ENCODE results near the gene BEST4. TPM values are rescaled to one million over a fixed set of nuclear protein-coding genes. Genes with fewer than 3 reads are reported as not detected.
"Not testable (repeated sequence)": the region's sequence is repeated elsewhere in the genome, so short reads cannot be mapped to it uniquely, and the experiment has no call there.

The BEST4 gene
- total RNA-seq, 6 experiments from 2014 or later: 0.09 to 0.23 (median 0.12) TPM

DNA sequence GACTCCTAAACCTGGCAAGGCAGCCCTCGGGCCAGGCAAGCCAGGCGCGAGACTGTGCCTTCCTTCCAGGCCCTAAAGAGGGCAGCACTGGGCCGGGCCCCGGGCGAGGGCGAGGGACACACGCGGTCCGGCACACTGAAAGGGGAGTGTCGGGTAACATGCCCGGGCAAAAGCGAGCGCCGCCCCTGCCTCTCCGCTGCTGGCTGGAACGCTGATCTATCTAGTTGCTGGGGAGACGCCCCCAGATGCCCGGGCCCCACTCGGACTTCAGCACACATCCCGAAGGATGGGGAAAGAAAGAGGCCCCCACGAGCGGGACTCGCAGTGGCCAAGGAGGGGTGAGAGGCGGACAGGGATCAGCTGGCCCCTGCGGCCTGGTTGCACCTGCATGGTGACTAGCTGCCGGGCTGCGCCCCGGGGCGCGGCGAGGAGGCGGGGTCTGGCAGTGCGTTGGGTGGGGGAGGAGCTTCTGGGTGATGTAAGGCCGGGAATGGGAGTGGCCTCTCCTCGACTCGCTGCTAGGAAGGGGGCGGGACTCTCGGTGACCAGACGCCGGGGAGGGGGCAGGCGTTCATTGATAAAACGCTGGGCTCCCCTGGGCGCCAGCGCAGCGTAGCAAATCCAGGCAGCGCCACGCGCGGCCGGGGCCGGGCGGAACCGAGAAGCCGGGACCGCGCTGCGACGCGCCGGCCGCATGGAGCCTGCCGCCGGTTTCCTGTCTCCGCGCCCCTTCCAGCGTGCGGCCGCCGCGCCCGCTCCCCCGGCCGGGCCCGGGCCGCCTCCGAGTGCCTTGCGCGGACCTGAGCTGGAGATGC, 12.0 kb upstream of the BEST4 start, which contains the start of gene PLK3:
TSS of gene PLK3 (plus strand) at position 608 of the 815 bp plus-strand sequence. CDS start at position 695, 87 bp downstream.
- TF ChIP-seq, protein P1, sequence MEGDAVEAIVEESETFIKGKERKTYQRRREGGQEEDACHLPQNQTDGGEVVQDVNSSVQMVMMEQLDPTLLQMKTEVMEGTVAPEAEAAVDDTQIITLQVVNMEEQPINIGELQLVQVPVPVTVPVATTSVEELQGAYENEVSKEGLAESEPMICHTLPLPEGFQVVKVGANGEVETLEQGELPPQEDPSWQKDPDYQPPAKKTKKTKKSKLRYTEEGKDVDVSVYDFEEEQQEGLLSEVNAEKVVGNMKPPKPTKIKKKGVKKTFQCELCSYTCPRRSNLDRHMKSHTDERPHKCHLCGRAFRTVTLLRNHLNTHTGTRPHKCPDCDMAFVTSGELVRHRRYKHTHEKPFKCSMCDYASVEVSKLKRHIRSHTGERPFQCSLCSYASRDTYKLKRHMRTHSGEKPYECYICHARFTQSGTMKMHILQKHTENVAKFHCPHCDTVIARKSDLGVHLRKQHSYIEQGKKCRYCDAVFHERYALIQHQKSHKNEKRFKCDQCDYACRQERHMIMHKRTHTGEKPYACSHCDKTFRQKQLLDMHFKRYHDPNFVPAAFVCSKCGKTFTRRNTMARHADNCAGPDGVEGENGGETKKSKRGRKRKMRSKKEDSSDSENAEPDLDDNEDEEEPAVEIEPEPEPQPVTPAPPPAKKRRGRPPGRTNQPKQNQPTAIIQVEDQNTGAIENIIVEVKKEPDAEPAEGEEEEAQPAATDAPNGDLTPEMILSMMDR (IDR thresholded peaks at IDR 0.05): peak; percentile 88
- Mint-ChIP-seq H3K27ac (peak within 1 kb of the TSS; percentile 96), H3K4me1 (ENCODE audit: low read depth) (peaks cover 47% of the 10 kb centered on the region), H3K4me3 (peak within 1 kb of the TSS; percentile 94), H3K36me3 (ENCODE audit: low read depth) (peaks cover 32% of the 10 kb centered on the region), H3K27me3 (ENCODE audit: insufficient read depth) (peaks cover 9% of the 10 kb centered on the region), H3K9me3 (no peaks in the 10 kb centered on the region)
- DNase-seq: peak; percentile 98

DNA sequence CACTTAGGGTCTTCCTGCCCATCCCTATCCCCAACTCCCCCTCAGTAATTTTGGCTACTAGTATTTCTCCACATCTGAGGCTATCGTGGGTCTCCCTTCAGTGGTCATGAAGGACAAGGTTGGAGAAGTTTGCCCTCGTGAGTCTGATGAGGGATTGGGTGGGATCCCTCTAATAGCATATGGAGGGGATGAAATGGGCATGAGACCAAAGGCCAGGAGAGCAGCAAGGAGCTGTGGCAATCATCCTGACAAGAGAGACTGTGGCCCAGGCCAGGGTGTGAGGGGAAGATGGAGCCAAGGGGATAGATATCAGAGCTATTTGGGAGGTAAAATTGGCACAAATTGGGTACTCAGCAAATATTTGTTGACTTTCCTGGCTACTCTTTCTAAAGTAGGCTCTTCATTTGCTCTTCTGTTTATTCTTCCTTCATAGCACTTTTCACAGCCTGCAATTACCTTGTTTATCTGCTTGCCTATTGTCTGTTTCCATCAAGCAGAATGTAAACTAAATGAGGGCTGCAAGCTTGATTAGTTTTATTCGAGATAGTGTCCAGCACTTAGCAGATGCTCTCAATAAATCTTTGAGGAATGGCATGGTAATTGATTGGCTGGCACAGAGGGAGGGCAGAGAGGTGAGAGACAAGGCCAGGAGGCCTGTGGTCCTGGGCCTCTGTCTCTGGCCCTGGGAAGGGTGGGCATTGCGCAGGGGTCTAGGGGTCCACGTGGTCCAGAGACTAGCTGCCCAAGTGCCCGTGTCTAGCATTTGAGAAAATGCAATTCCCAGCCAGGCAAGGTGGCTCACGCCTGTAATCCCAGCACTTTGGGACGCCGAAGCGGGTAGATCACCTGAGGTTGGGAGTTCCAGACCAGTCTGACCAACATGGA, 10.8 kb upstream of the BEST4 start:
- Mint-ChIP-seq H3K4me1 (ENCODE audit: low read depth) (peaks cover 39% of the 10 kb centered on the region), H3K4me3 (no peak overlapping the region)

DNA sequence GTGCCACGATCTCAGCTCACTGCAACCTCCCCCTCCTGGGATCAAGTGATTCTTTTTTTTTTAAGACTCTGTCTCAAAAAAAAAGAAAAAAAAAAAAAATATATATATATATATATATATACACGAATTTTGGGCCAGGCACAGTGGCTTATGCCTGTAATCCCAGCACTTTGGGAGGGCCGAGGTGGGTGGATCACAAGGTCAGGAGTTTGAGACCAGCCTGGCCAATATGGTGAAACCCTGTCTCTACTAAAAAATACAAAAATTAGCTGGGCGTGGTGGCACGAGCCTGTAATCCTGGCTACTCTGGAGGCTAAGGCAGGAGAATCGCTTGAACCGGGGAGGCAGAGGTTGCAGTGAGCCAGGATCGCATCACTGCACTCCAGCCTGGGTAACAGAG, 9.9 kb upstream of the BEST4 start:
- not testable (repeated sequence) for H3K27ac Mint-ChIP-seq; H3K9me3 Mint-ChIP-seq; H3K27me3 Mint-ChIP-seq (ENCODE audit: insufficient read depth); DNase-seq; H3K4me3 Mint-ChIP-seq
- Mint-ChIP-seq H3K4me1 (ENCODE audit: low read depth) (peaks cover 35% of the 10 kb centered on the region), H3K36me3 (ENCODE audit: low read depth) (peaks cover 18% of the 10 kb centered on the region)

More for the DNA sequence above, 10.8 kb upstream of the BEST4 start:
- peaks cover 8% of the 10 kb centered on the region for H3K27me3 Mint-ChIP-seq (ENCODE audit: insufficient read depth)
- peaks cover 26% of the 10 kb centered on the region for H3K36me3 Mint-ChIP-seq (ENCODE audit: low read depth)
- TF ChIP-seq, protein P1 (IDR thresholded peaks at IDR 0.05): no peak
- no peak for DNase-seq
- no peaks in the 10 kb centered on the region for H3K9me3 Mint-ChIP-seq
- peak overlapping the region; percentile 22; the same call in 1 of the 2 replicates for H3K27ac Mint-ChIP-seq

DNA sequence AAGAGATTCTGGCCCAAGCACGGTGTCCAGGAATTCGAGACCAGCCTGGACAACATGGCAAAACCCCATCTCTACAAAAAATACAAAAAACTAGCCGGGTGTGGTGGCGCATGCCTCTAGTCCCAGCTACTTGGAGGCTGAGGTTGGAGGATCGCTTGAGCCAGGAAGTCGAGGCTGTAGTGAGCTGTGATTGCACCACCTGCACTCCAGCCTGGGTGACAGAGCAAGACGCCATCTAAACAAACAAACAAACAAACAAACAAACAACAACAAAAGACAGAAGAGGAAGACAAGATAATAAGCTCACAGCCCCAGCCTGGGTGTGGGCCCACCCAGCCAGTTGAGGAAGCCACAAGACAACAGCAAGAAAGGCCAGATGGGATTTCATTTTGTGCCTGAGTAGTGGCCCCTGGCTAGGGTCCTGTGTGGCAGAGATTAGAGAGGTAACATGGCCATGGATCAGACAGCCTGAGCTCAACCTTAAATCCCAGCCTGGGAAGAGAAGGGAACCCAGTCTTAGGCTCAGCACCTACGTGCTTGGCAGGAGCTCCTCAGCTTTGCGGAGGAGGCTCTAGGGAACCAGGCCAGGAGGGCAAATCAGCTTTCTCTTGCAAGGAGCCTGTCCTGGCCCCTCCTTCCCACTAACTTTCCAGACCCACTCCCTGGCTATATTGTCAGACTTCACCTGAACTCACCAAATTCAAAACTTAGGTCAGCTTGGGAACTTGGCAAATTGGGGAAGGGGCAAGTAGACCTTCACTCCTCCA, 4.9 kb upstream of the BEST4 start:
- Mint-ChIP-seq H3K9me3 (no peaks in the 10 kb centered on the region), H3K4me3 (no peak overlapping the region)

DNA sequence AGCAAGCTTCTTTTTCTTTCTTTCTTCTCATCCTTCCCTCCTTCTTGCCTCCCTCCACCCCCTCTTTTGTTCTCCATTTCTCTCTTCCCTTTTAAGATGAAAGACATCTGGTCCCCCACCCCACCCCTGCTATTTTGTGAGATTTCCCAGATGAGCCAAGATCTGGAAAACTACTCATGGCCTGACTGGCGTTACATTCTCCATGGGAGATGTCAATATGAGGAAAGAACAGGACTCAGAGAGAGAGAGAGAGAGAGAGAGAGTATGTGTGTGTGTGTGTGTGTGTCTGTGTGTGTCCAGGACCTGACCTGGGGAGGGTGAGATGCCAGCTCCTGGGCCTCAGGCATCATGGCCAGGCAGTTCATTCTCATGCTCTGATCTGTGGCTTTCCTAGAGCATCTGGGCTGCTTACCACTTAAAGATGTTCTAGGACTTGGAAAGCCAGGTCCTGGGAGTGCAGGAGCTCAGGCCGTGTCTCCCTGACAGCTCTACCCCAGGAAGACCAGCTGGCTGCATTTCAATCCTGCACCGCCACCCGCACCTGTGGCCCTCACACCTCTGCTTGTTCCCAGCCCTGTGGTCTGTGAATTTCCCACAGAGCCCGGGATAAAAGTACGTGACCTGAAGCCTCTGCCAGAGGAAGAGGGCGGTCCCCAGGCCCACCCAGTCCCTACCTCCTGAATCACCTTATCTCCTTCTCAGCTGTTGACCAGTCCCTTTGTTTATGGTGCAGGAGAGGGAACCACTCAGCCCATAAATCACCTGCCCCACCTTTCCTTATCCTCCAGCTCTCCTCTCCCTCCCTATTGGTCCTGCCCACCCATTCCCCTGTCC, 3.2 kb upstream of the BEST4 start:
- no peak for DNase-seq
- Mint-ChIP-seq H3K27me3 (ENCODE audit: insufficient read depth) (no peaks in the 10 kb centered on the region; the same call in none of the 2 replicates), H3K4me3 (no peak overlapping the region), H3K27ac (no peak overlapping the region; the same call in 1 of the 2 replicates), H3K36me3 (ENCODE audit: low read depth) (no peaks in the 10 kb centered on the region), H3K4me1 (ENCODE audit: low read depth) (peaks cover 6% of the 10 kb centered on the region; the same call in 1 of the 2 replicates), H3K9me3 (no peaks in the 10 kb centered on the region)
- TF ChIP-seq, protein P1 (IDR thresholded peaks at IDR 0.05): no peak

More for the DNA sequence above, 4.9 kb upstream of the BEST4 start:
- H3K36me3 Mint-ChIP-seq (ENCODE audit: low read depth): no peaks in the 10 kb centered on the region
- TF ChIP-seq, protein P1 (IDR thresholded peaks at IDR 0.05): no peak
- no peak overlapping the region for H3K27ac Mint-ChIP-seq
- peaks cover 6% of the 10 kb centered on the region; the same call in 1 of the 2 replicates for H3K4me1 Mint-ChIP-seq (ENCODE audit: low read depth)
- no peak for DNase-seq
- H3K27me3 Mint-ChIP-seq (ENCODE audit: insufficient read depth): no peaks in the 10 kb centered on the region; the same call in none of the 2 replicates
